CD4-positive, alpha-beta T cell (primary cell): ENCODE data around the gene PHF21B. TPM values are rescaled to one million over a fixed set of nuclear protein-coding genes. Genes with fewer than 3 reads are reported as not detected.

Experiments used
- ATAC-seq: fragments of 200-7000 bp; cut with Tn5 transposase; one replicate; pipeline ENCODE4 v1.10.0; 2022; ENCODE audit warnings: mild to moderate bottlenecking; ENCODE audit not compliant: poor library complexity
- CTCF ChIA-PET: fragments of 350-600 bp; sonication (Branson Sonifier 250); formaldehyde crosslinking; loops from one replicate; lab custom pipeline; 2021; ENCODE audit warnings: antibody characterized with exemption, inconsistent platforms; lab: Charles Lee
- POLR2A ChIA-PET: fragments of 350-600 bp; sonication (Branson Sonifier 250); formaldehyde crosslinking; loops from one replicate; lab custom pipeline; 2021; ENCODE audit warnings: antibody characterized with exemption, inconsistent platforms; lab: Charles Lee
- DNase-seq, 14 experiments: peaks; one replicate each; pipeline ENCODE4 v3.0.0-alpha.2; 2013 to 2020; ENCODE audit warnings: mixed read lengths in 2 of 14
- H3K27ac ChIP-seq, 2 donors: one replicate each; pipeline versions ENCODE4 v1.5.1 to v1.7.0; 2013; ENCODE audit warnings: low read length in 2 of 2, low read depth in 1 of 2, mild to moderate bottlenecking in 1 of 2
- H3K27me3 ChIP-seq, 2 experiments: 1 replicate in 1 of 2; 2 replicates in 1 of 2; pipeline versions ENCODE4 v1.6.1 to v1.7.0; 2013; ENCODE audit warnings: low read length in 2 of 2, control low read depth in 1 of 2, mild to moderate bottlenecking in 1 of 2, moderate library complexity in 1 of 2; ENCODE audit not compliant: insufficient read depth in 2 of 2, control insufficient read depth in 1 of 2
- H3K36me3 ChIP-seq: one replicate; pipeline ENCODE4 v1.6.1; 2013; ENCODE audit warnings: low read length, control low read depth; ENCODE audit not compliant: insufficient read depth
- H3K4me1 ChIP-seq: one replicate; pipeline ENCODE4 v1.6.1; 2013; ENCODE audit warnings: low read length, control low read depth; ENCODE audit not compliant: insufficient read depth
- H3K4me3 ChIP-seq: one replicate; pipeline ENCODE4 v1.5.1; 2013; ENCODE audit warnings: mild to moderate bottlenecking, low read length, moderate library complexity
- H3K9me3 ChIP-seq, 2 experiments: 1 replicate in 1 of 2; 2 replicates in 1 of 2; pipeline versions ENCODE4 v1.6.1 to v1.7.0; 2013; ENCODE audit warnings: low read length in 2 of 2, mild to moderate bottlenecking in 2 of 2, control low read depth in 1 of 2, moderate library complexity in 1 of 2; ENCODE audit not compliant: control insufficient read depth in 1 of 2, insufficient read depth in 1 of 2
- H3K27ac Mint-ChIP-seq: one replicate; pipeline ENCODE4 v1.8.0; 2020; ENCODE audit warnings: mixed read lengths
- H3K27me3 Mint-ChIP-seq: one replicate; pipeline ENCODE4 v1.8.0; 2021; ENCODE audit warnings: mixed read lengths
- H3K36me3 Mint-ChIP-seq: one replicate; pipeline ENCODE4 v1.8.0; 2021; ENCODE audit warnings: low read depth, mixed read lengths
- H3K4me1 Mint-ChIP-seq: one replicate; pipeline ENCODE4 v1.8.0; 2021; ENCODE audit warnings: low read depth, mixed read lengths
- H3K4me3 Mint-ChIP-seq: one replicate; pipeline ENCODE4 v1.8.0; 2020; ENCODE audit warnings: mild to moderate bottlenecking, mixed read lengths
- H3K9me3 Mint-ChIP-seq: one replicate; pipeline ENCODE4 v1.8.0; 2020; ENCODE audit warnings: mixed read lengths
- intact Hi-C, 2 experiments: fragments of 100-400 bp; cut with DNase I in 1 of 2; cut with micrococcal nuclease in 1 of 2; formaldehyde crosslinking; loops; one replicate each; pipeline versions ENCODE4 v1.15.1 to v1.9.0; 2023 to 2025; cut with DNase I, micrococcal nuclease
- total RNA-seq, 174 experiments: library from RNA in 2 of 174; stranded (reverse) in 2 of 174; gene quantifications; one replicate each; pipeline ENCODE4 v1.2.3 and lab custom pipeline; 2021 to 2026
- TF ChIP-seq, protein P1 (sequence below): fragments of 200-600 bp; IDR thresholded peaks from one replicate; pipeline ENCODE4 v1.8.0; 2022; ENCODE audit warnings: antibody characterized with exemption, mild to moderate bottlenecking

The PHF21B gene
- total RNA-seq, 2 experiments from 2014 or later = not detected

DNA sequence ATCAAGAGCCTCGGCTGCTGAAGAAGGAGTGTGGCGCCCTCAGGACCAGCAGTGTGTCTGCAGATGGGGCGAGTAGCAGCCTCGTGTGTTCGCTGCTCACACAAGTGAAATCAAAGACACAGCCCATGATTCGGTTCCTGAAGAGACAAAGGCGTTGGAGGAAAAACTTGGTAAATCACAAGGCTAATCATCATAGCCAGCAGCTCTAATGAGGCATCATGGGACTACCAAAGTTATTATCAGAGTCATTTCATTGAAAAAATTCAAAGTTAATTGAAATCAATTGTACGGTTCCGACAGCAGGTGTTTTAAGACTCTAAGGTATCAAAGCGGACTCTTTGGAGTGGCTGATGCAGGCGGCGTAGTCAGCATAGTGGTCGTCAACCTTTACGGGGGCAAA is 9.5 kb downstream of the PHF21B start:
- Mint-ChIP-seq H3K4me1 (no peaks in the 10 kb centered on the region), H3K9me3 (no peaks in the 10 kb centered on the region), H3K27ac (no peak overlapping the region), H3K4me3 (no peak overlapping the region), H3K27me3 (peaks cover 66% of the 10 kb centered on the region), H3K36me3 (no peaks in the 10 kb centered on the region)
- TF ChIP-seq, protein P1, sequence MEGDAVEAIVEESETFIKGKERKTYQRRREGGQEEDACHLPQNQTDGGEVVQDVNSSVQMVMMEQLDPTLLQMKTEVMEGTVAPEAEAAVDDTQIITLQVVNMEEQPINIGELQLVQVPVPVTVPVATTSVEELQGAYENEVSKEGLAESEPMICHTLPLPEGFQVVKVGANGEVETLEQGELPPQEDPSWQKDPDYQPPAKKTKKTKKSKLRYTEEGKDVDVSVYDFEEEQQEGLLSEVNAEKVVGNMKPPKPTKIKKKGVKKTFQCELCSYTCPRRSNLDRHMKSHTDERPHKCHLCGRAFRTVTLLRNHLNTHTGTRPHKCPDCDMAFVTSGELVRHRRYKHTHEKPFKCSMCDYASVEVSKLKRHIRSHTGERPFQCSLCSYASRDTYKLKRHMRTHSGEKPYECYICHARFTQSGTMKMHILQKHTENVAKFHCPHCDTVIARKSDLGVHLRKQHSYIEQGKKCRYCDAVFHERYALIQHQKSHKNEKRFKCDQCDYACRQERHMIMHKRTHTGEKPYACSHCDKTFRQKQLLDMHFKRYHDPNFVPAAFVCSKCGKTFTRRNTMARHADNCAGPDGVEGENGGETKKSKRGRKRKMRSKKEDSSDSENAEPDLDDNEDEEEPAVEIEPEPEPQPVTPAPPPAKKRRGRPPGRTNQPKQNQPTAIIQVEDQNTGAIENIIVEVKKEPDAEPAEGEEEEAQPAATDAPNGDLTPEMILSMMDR = no peak
- H3K9me3 ChIP-seq = peaks cover 0 to 25% of the 10 kb centered on the region in 2 experiments
- H3K4me3 ChIP-seq = no peak overlapping the region
- ChIA-PET CTCF (no interaction called here), POLR2A (no interaction called here)
- ATAC-seq = no peak
- DNase-seq = no peak
- H3K27me3 ChIP-seq = peaks cover 8 to 25% of the 10 kb centered on the region in 2 experiments
- H3K36me3 ChIP-seq = no peaks in the 10 kb centered on the region
- H3K27ac ChIP-seq = no peak overlapping the region
- no peaks in the 10 kb centered on the region for H3K4me1 ChIP-seq
- intact Hi-C loops = no loop called here

DNA sequence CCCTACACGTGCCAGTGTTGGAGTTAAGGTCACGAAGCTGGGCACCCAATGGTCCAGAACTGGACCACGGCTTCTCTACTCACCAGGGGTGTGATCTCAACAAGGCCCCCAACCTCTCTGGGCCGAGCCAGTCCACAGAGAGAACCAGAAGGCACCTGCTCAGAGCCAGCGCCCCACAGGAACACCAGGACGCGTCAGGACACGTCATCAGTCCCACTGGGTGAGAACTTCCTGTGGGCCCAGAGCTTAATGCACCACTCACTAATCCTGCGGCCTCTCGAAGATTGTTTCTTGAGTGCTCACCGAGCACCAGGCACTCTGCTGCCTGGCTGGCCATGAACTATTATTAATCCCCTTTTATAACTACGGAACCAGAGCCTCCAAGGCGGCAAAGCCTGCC is 10.1 kb downstream of the PHF21B start:
- Histone ChIP-seq H3K27ac (no peak overlapping the region), H3K36me3 (no peaks in the 10 kb centered on the region), H3K4me1 (no peaks in the 10 kb centered on the region), H3K9me3 (peaks cover 0 to 25% of the 10 kb centered on the region in 2 experiments), H3K27me3 (peaks cover 3 to 19% of the 10 kb centered on the region in 2 experiments), H3K4me3 (no peak overlapping the region)
- ATAC-seq = no peak
- no peaks in the 10 kb centered on the region for H3K4me1 Mint-ChIP-seq
- H3K27me3 Mint-ChIP-seq = peaks cover 63% of the 10 kb centered on the region
- TF ChIP-seq, protein P1 = no peak
- POLR2A ChIA-PET = no interaction called here
- intact Hi-C loops = no loop called here
- no peaks in the 10 kb centered on the region for H3K36me3 Mint-ChIP-seq
- H3K4me3 Mint-ChIP-seq = no peak overlapping the region
- H3K9me3 Mint-ChIP-seq = no peaks in the 10 kb centered on the region
- CTCF ChIA-PET = no interaction called here
- no peak overlapping the region for H3K27ac Mint-ChIP-seq
- no peak for DNase-seq

DNA sequence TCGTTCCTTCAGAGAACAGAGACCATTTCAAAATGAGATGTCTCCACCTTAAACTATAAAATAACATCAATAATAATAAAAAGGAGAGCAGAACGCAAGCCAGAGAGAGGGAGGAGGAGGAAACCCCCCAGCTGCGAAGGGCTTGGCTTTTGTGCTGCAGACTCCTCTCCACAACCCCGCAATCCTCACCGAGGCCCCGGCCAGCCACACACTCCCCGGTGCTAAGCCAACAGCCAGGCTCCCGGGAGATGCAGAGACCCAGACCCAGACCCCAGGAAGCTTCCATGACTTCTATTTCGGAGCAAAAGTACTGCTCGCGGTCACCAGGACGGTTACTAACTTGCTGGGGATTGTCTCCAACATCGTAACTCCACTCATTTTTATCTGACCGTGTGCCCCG is 10.6 kb downstream of the PHF21B start:
- no peak overlapping the region for H3K27ac ChIP-seq
- ATAC-seq (no peak), DNase-seq (no peak)
- H3K9me3 ChIP-seq = peaks cover 0 to 25% of the 10 kb centered on the region in 2 experiments
- POLR2A ChIA-PET = no interaction called here
- no peaks in the 10 kb centered on the region for H3K4me1 Mint-ChIP-seq
- no peaks in the 10 kb centered on the region for H3K36me3 ChIP-seq
- no peak overlapping the region for H3K27ac Mint-ChIP-seq
- no peaks in the 10 kb centered on the region for H3K9me3 Mint-ChIP-seq
- TF ChIP-seq, protein P1 = no peak
- H3K4me1 ChIP-seq = no peaks in the 10 kb centered on the region
- no peak overlapping the region for H3K4me3 ChIP-seq
- H3K4me3 Mint-ChIP-seq = no peak overlapping the region
- intact Hi-C loops = no loop called here
- no peaks in the 10 kb centered on the region for H3K36me3 Mint-ChIP-seq
- CTCF ChIA-PET = no interaction called here
- peaks cover 58% of the 10 kb centered on the region for H3K27me3 Mint-ChIP-seq
- H3K27me3 ChIP-seq = peaks cover 0 to 14% of the 10 kb centered on the region in 2 experiments
